ENCODE measurements around the gene AP4M1.

The AP4M1 gene

DNA sequence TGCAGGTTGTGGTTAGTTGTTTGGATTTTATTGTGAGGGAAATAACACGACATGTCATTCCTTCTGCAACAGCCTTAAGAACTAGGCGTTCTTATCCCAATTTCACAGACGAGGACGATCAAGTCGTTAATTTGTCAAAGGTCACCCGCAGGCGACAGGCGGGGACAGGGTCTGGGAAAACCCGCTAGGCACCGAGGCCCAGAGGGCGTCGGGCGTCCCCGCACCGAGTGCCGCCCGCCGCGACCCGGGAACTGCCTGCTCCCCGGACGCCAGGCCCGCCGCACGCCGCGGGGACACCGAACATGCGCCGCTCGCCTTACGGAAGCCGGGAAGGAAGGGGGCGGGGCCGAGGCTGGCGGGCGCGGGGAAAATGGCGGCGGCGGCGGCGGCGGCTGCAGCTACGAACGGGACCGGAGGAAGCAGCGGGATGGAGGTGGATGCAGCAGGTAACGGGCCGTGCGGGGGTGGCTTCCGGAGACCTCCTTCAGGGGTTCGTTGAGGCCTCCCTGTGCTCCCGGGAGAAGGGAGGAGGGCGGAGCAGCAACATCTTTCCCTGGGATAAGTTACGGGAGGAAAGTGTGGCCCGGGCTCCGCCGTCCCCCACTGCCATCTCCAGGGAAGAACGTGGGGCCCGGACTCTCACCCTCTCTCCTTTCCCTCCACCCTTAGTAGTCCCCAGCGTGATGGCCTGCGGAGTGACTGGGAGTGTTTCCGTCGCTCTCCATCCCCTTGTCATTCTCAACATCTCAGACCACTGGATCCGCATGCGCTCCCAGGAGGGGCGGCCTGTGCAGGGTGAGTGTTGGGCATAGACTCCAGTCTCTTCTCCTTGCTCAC, 12.6 kb upstream of the AP4M1 start, which contains the start of gene COPS6 (continued):
- no peak for TF ChIP-seq ZNF146 (tag by site-specific recombination; IDR thresholded peaks at IDR 0.05)
- peak; percentile 65; the same call in 1 of the 2 replicates for TF ChIP-seq KLF8 (tag by site-specific recombination; IDR thresholded peaks at IDR 0.05)
- no peak; the same call in 1 of the 2 replicates for TF ChIP-seq ZNF777 (tag by site-specific recombination; IDR thresholded peaks at IDR 0.05; ENCODE audit: borderline replicate concordance)
- TF ChIP-seq YY1 (tag by site-specific recombination; IDR thresholded peaks at IDR 0.05), result peak; percentile 96
- no peak for TF ChIP-seq ZNF138 (tag by site-specific recombination; IDR thresholded peaks at IDR 0.05; ENCODE audit: borderline replicate concordance)
- TF ChIP-seq GLIS2 (tag by site-specific recombination; IDR thresholded peaks at IDR 0.05), result 0 out of 2 replicates have a peak, but pooled peaks have one; percentile 40
- no peak; the same call in 1 of the 2 replicates for TF ChIP-seq ZNF513 (tag by site-specific recombination; IDR thresholded peaks at IDR 0.05)
- TF ChIP-seq ZSCAN5A (tag by site-specific recombination; IDR thresholded peaks at IDR 0.05), result 0 out of 2 replicates have a peak, but pooled peaks have one; percentile 50
- TF ChIP-seq ZBTB48 (tag by site-specific recombination; IDR thresholded peaks at IDR 0.05), result no peak
- peak; percentile 86 for TF ChIP-seq ZSCAN30 (tag by site-specific recombination; IDR thresholded peaks at IDR 0.05)
- no peak for TF ChIP-seq BCL11A (tag by site-specific recombination; IDR thresholded peaks at IDR 0.05; ENCODE audit: low read depth)
- TF ChIP-seq, protein P1, sequence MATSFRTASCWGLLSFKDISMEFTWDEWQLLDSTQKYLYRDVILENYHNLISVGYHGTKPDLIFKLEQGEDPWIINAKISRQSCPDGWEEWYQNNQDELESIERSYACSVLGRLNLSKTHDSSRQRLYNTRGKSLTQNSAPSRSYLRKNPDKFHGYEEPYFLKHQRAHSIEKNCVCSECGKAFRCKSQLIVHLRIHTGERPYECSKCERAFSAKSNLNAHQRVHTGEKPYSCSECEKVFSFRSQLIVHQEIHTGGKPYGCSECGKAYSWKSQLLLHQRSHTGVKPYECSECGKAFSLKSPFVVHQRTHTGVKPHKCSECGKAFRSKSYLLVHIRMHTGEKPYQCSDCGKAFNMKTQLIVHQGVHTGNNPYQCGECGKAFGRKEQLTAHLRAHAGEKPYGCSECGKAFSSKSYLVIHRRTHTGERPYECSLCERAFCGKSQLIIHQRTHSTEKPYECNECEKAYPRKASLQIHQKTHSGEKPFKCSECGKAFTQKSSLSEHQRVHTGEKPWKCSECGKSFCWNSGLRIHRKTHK (tag by site-specific recombination; IDR thresholded peaks at IDR 0.05), result no peak
- TF ChIP-seq, protein P2, sequence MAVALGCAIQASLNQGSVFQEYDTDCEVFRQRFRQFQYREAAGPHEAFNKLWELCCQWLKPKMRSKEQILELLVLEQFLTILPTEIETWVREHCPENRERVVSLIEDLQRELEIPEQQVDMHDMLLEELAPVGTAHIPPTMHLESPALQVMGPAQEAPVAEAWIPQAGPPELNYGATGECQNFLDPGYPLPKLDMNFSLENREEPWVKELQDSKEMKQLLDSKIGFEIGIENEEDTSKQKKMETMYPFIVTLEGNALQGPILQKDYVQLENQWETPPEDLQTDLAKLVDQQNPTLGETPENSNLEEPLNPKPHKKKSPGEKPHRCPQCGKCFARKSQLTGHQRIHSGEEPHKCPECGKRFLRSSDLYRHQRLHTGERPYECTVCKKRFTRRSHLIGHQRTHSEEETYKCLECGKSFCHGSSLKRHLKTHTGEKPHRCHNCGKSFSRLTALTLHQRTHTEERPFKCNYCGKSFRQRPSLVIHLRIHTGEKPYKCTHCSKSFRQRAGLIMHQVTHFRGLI (tag by site-specific recombination; IDR thresholded peaks at IDR 0.05), result peak; percentile 53; the same call in 1 of the 2 replicates
- 0 out of 2 replicates have a peak, but pooled peaks have one; percentile 23 for TF ChIP-seq ZNF623 (tag by site-specific recombination; IDR thresholded peaks at IDR 0.05)
- TF ChIP-seq, protein P3, sequence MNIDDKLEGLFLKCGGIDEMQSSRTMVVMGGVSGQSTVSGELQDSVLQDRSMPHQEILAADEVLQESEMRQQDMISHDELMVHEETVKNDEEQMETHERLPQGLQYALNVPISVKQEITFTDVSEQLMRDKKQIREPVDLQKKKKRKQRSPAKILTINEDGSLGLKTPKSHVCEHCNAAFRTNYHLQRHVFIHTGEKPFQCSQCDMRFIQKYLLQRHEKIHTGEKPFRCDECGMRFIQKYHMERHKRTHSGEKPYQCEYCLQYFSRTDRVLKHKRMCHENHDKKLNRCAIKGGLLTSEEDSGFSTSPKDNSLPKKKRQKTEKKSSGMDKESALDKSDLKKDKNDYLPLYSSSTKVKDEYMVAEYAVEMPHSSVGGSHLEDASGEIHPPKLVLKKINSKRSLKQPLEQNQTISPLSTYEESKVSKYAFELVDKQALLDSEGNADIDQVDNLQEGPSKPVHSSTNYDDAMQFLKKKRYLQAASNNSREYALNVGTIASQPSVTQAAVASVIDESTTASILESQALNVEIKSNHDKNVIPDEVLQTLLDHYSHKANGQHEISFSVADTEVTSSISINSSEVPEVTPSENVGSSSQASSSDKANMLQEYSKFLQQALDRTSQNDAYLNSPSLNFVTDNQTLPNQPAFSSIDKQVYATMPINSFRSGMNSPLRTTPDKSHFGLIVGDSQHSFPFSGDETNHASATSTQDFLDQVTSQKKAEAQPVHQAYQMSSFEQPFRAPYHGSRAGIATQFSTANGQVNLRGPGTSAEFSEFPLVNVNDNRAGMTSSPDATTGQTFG (tag by site-specific recombination; IDR thresholded peaks at IDR 0.05; ENCODE audit: borderline replicate concordance), result no peak
- TF ChIP-seq ZNF140 (tag by site-specific recombination; IDR thresholded peaks at IDR 0.05), result no peak
- no peak for TF ChIP-seq PRDM2 (tag by site-specific recombination; IDR thresholded peaks at IDR 0.05; ENCODE audit: borderline replicate concordance)
- TF ChIP-seq ZNF24 (tag by site-specific recombination; IDR thresholded peaks at IDR 0.05), result no peak
- peak; percentile 54; the same call in 1 of the 2 replicates for TF ChIP-seq KLF17 (tag by site-specific recombination; IDR thresholded peaks at IDR 0.05)
- TF ChIP-seq, protein P4, sequence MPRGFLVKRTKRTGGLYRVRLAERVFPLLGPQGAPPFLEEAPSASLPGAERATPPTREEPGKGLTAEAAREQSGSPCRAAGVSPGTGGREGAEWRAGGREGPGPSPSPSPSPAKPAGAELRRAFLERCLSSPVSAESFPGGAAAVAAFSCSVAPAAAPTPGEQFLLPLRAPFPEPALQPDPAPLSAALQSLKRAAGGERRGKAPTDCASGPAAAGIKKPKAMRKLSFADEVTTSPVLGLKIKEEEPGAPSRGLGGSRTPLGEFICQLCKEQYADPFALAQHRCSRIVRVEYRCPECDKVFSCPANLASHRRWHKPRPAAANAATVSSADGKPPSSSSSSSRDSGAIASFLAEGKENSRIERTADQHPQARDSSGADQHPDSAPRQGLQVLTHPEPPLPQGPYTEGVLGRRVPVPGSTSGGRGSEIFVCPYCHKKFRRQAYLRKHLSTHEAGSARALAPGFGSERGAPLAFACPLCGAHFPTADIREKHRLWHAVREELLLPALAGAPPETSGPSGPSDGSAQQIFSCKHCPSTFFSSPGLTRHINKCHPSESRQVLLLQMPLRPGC (tag by site-specific recombination; IDR thresholded peaks at IDR 0.05), result 0 out of 2 replicates have a peak, but pooled peaks have one; percentile 28
